BE2C (cell line): ENCODE data around the gene DNAJC17.

ENCODE experiments used
- DNase-seq: peaks from one replicate; pipeline ENCODE4 v3.0.0-alpha.2; 2020
- H3K27me3 ChIP-seq: fragments of 250-450 bp; sonication (Bioruptor Pico); 2 replicates; pipeline ENCODE4 v1.5.1; 2020; ENCODE audit warnings: mild to moderate bottlenecking
- H3K36me3 ChIP-seq: fragments of 250-450 bp; sonication (Bioruptor Pico); 2 replicates; pipeline ENCODE4 v1.5.1; 2020; ENCODE audit warnings: mild to moderate bottlenecking
- H3K4me1 ChIP-seq: fragments of 250-450 bp; sonication (Bioruptor Pico); 2 replicates; pipeline ENCODE4 v1.5.1; 2020
- H3K4me3 ChIP-seq: 2 replicates; pipeline ENCODE4 v1.5.1; 2011; ENCODE audit warnings: low read depth, low read length
- H3K9me3 ChIP-seq: fragments of 250-450 bp; sonication (Bioruptor Pico); 2 replicates; pipeline ENCODE4 v1.5.1; 2020
- CTCF ChIP-seq: IDR thresholded peaks from 2 replicates; pipeline ENCODE4 v1.5.1; 2012; ENCODE audit warnings: mild to moderate bottlenecking, low read depth, low read length

DNAJC17 gene

GRCh38 chr15:40799523-40799922 is 7.8 kb downstream of the DNAJC17 start:
- no peaks in the 10 kb centered on the region for H3K4me1 ChIP-seq
- no peaks in the 10 kb centered on the region; the same call in 1 of the 2 replicates for H3K36me3 ChIP-seq
- no peaks in the 10 kb centered on the region for H3K27me3 ChIP-seq
- no peak overlapping the region for H3K4me3 ChIP-seq
- DNase-seq: no peak
- no peaks in the 10 kb centered on the region for H3K9me3 ChIP-seq
- TF ChIP-seq CTCF: no peak

GRCh38 chr15:40796512-40796911 is 10.8 kb downstream of the DNAJC17 start:
- Histone ChIP-seq H3K9me3 (no peaks in the 10 kb centered on the region), H3K4me3 (no peak overlapping the region), H3K27me3 (no peaks in the 10 kb centered on the region), H3K36me3 (peaks cover 12% of the 10 kb centered on the region), H3K4me1 (no peaks in the 10 kb centered on the region)
- no peak for TF ChIP-seq CTCF
- no peak for DNase-seq

GRCh38 chr15:40796041-40796440 is 11.2 kb downstream of the DNAJC17 start:
- Histone ChIP-seq H3K4me1 (no peaks in the 10 kb centered on the region), H3K36me3 (peaks cover 12% of the 10 kb centered on the region), H3K9me3 (no peaks in the 10 kb centered on the region), H3K4me3 (no peak overlapping the region), H3K27me3 (no peaks in the 10 kb centered on the region)
- TF ChIP-seq CTCF: no peak
- DNase-seq: no peak

GRCh38 chr15:40793216-40793989 is 13.9 kb downstream of the DNAJC17 start:
- H3K4me3 ChIP-seq: no peak overlapping the region
- no peaks in the 10 kb centered on the region for H3K27me3 ChIP-seq
- TF ChIP-seq CTCF: no peak
- no peak for DNase-seq
- H3K9me3 ChIP-seq: no peaks in the 10 kb centered on the region
- H3K36me3 ChIP-seq: peaks cover 12% of the 10 kb centered on the region
- H3K4me1 ChIP-seq: no peaks in the 10 kb centered on the region

- Histone ChIP-seq H3K27me3 (no peaks in the 10 kb centered on the region), H3K4me1 (no peaks in the 10 kb centered on the region), H3K4me3 (no peak overlapping the region), H3K9me3 (no peaks in the 10 kb centered on the region), H3K36me3 (peaks cover 12% of the 10 kb centered on the region)
- DNase-seq: no peak
- no peak for TF ChIP-seq CTCF
These were observed 14.9 kb downstream of the DNAJC17 start for GRCh38 chr15:40792394-40792793.

- H3K4me3 ChIP-seq: no peak overlapping the region
- no peak for DNase-seq
- no peaks in the 10 kb centered on the region for H3K27me3 ChIP-seq
- H3K36me3 ChIP-seq: peaks cover 12% of the 10 kb centered on the region
- no peak for TF ChIP-seq CTCF
- no peaks in the 10 kb centered on the region for H3K4me1 ChIP-seq
- H3K9me3 ChIP-seq: no peaks in the 10 kb centered on the region
These were observed 16.6 kb downstream of the DNAJC17 start for GRCh38 chr15:40790718-40791117.
